Measurements from ENCODE around the gene TBL1XR1. TPM values are rescaled to one million over a fixed set of nuclear protein-coding genes. Genes with fewer than 3 reads are reported as not detected.

The TBL1XR1 gene
- total and polyA plus RNA-seq, 2 donors (not counting 3 experiments of a cell fraction or from before 2014, with no cell fraction given), result 26.9 to 146 TPM

- H3K27ac ChIP-seq (ENCODE audit: insufficient read depth, low read depth, low read length), result no peak overlapping the region
- peaks cover 11% of the 10 kb centered on the region for H3K4me1 ChIP-seq (ENCODE audit: control insufficient read depth, extremely low read depth, insufficient read depth, low read length)
- no peak for FAIRE-seq
- dilution Hi-C loops (cut with MboI; ENCODE audit: extremely low pct_ligation_motif_present, low sequenced_read_pairs), result no loop called here
- H3K9me3 ChIP-seq (replicated peaks; ENCODE audit: control insufficient read depth, insufficient read depth, low read length), result no peaks in the 10 kb centered on the region
- H3K79me2 ChIP-seq (ENCODE audit: control insufficient read depth, insufficient read depth, low read length), result peaks cover 97% of the 10 kb centered on the region
- ChIA-PET POLR2A (no interaction called here), CTCF (interaction anchor here (1.0 to 1.4 kb wide), 5 partner anchors 24 to 194 kb away, joined by 3 to 4 read pairs (median 3); no protein-coding TSS in a partner anchor)
- intact Hi-C loops (cut with micrococcal nuclease), result no loop called here
- no peak overlapping the region for H2AFZ ChIP-seq (ENCODE audit: low read depth, low read length)
- no peaks in the 10 kb centered on the region for H3K9me1 ChIP-seq (replicated peaks; ENCODE audit: control insufficient read depth, extremely low read depth, insufficient read depth, low read length)
- peak; percentile 11 for DNase-seq (ENCODE audit: low read depth, low spot score)
- peaks cover 0 to 3% of the 10 kb centered on the region in 2 experiments for H3K36me3 ChIP-seq (ENCODE audit: control insufficient read depth in 2 of 2, extremely low read depth in 1 of 2, insufficient read depth in 2 of 2, low read length in 2 of 2)
- no peak overlapping the region for H3K4me3 ChIP-seq (replicated peaks in 1 of 3; ENCODE audit: insufficient read depth in 1 of 3, low read depth in 1 of 3, low read length in 3 of 3)
- TF ChIP-seq MYC (IDR thresholded peaks at IDR 0.05; ENCODE audit: low read depth, low read length), result no peak
- no peak for TF ChIP-seq GATA2 (IDR thresholded peaks at IDR 0.05; ENCODE audit: insufficient read depth, insufficient read length, low read depth, low read length)
- no peak for TF ChIP-seq EZH2 (IDR thresholded peaks at IDR 0.05; ENCODE audit: borderline replicate concordance, low read depth, low read length, severe bottlenecking)
- peaks cover 14% of the 10 kb centered on the region for H4K20me1 ChIP-seq (replicated peaks; ENCODE audit: control insufficient read depth, extremely low read depth, insufficient read depth, low read length)
- H3K9ac ChIP-seq (replicated peaks; ENCODE audit: extremely low read depth, insufficient read depth, low read length), result no peak overlapping the region
- H3K4me2 ChIP-seq (ENCODE audit: insufficient read depth, low read length), result peak overlapping the region; percentile 38
- BruUV-seq (replicated peaks), result no TSS peak
- H3K27me3 ChIP-seq (ENCODE audit: control insufficient read depth in 2 of 2, insufficient read depth in 2 of 2, low read length in 2 of 2), result no peaks in the 10 kb centered on the region
Observed at GRCh38 chr3:177150218-177150916, 46.9 kb downstream of the TBL1XR1 start.

DNA sequence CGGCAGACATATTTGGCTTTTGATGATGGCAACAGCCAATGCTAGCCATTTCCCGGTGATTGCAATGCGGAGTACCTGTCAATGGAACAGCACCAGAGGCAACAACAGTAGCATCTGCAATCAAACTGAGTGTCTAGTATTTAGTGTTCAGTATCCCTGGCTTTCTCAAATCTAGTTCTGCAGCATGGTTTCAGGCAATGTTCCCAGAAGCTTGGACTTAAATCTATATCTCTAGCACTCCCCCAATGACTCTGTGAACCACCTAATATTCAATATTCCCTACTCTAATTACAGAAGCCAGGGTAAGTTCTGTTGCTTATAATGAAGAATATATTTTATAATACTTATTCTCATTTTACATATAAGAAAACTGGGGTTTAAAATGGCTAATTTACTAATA, 48.2 kb downstream of the TBL1XR1 start:
- Histone ChIP-seq H4K20me1 (replicated peaks; ENCODE audit: control insufficient read depth, extremely low read depth, insufficient read depth, low read length) (peaks cover 11% of the 10 kb centered on the region), H3K27ac (ENCODE audit: insufficient read depth, low read depth, low read length) (no peak overlapping the region), H3K4me2 (ENCODE audit: insufficient read depth, low read length) (no peak overlapping the region), H3K27me3 (ENCODE audit: control insufficient read depth in 2 of 2, insufficient read depth in 2 of 2, low read length in 2 of 2) (no peaks in the 10 kb centered on the region), H3K4me3 (replicated peaks in 1 of 3; ENCODE audit: insufficient read depth in 1 of 3, low read depth in 1 of 3, low read length in 3 of 3) (no peak overlapping the region), H3K4me1 (ENCODE audit: control insufficient read depth, extremely low read depth, insufficient read depth, low read length) (peaks cover 11% of the 10 kb centered on the region), H3K9me3 (replicated peaks; ENCODE audit: control insufficient read depth, insufficient read depth, low read length) (no peaks in the 10 kb centered on the region), H3K36me3 (ENCODE audit: control insufficient read depth in 2 of 2, extremely low read depth in 1 of 2, insufficient read depth in 2 of 2, low read length in 2 of 2) (peaks cover 0 to 3% of the 10 kb centered on the region in 2 experiments), H3K79me2 (ENCODE audit: control insufficient read depth, insufficient read depth, low read length) (peaks cover 97% of the 10 kb centered on the region), H3K9me1 (replicated peaks; ENCODE audit: control insufficient read depth, extremely low read depth, insufficient read depth, low read length) (no peaks in the 10 kb centered on the region), H2AFZ (ENCODE audit: low read depth, low read length) (no peak overlapping the region), H3K9ac (replicated peaks; ENCODE audit: extremely low read depth, insufficient read depth, low read length) (no peak overlapping the region)
- ChIA-PET POLR2A (no interaction called here), CTCF (no interaction called here)
- FAIRE-seq (no peak), DNase-seq (ENCODE audit: low read depth, low spot score) (no peak)
- no TSS peak for BruUV-seq (replicated peaks)
- dilution Hi-C loops (cut with MboI; ENCODE audit: extremely low pct_ligation_motif_present, low sequenced_read_pairs) (no loop called here), intact Hi-C loops (cut with micrococcal nuclease) (loop anchor here (10.0 kb wide), 1 partner anchor 1236 kb away; no protein-coding TSS in a partner anchor)
- no peak for TF ChIP-seq CTCF (IDR thresholded peaks at IDR 0.05; ENCODE audit: extremely low read depth in 1 of 2, insufficient read depth in 1 of 2, low read depth in 1 of 2, low read length in 2 of 2)
- no peak for TF ChIP-seq MAX (IDR thresholded peaks at IDR 0.05; ENCODE audit: insufficient read depth, insufficient read length)
- TF ChIP-seq POLR2AphosphoS5 (IDR thresholded peaks at IDR 0.05; ENCODE audit: insufficient read depth, low read depth, low read length), result no peak
- no peak for TF ChIP-seq POLR2A (IDR thresholded peaks at IDR 0.05; ENCODE audit: low read depth, low read length)
- TF ChIP-seq MYC (IDR thresholded peaks at IDR 0.05; ENCODE audit: low read depth, low read length), result no peak
- TF ChIP-seq GATA2 (IDR thresholded peaks at IDR 0.05; ENCODE audit: insufficient read depth, insufficient read length, low read depth, low read length), result no peak
- TF ChIP-seq EZH2 (IDR thresholded peaks at IDR 0.05; ENCODE audit: borderline replicate concordance, low read depth, low read length, severe bottlenecking), result no peak
- TF ChIP-seq FOS (IDR thresholded peaks at IDR 0.05; ENCODE audit: borderline replicate concordance, insufficient read depth, low read length), result no peak
- no peak for TF ChIP-seq JUN (IDR thresholded peaks at IDR 0.05; ENCODE audit: borderline replicate concordance, insufficient read depth, insufficient read length, low read depth)

All from endothelial cell of umbilical vein (primary cell).